Measurements from ENCODE around the gene MOSMO. TPM values are rescaled to one million over a fixed set of nuclear protein-coding genes. Genes with fewer than 3 reads are reported as not detected.

Gene MOSMO
- total RNA-seq, 1 experiment from 2014 or later, result 27.6 TPM

DNA sequence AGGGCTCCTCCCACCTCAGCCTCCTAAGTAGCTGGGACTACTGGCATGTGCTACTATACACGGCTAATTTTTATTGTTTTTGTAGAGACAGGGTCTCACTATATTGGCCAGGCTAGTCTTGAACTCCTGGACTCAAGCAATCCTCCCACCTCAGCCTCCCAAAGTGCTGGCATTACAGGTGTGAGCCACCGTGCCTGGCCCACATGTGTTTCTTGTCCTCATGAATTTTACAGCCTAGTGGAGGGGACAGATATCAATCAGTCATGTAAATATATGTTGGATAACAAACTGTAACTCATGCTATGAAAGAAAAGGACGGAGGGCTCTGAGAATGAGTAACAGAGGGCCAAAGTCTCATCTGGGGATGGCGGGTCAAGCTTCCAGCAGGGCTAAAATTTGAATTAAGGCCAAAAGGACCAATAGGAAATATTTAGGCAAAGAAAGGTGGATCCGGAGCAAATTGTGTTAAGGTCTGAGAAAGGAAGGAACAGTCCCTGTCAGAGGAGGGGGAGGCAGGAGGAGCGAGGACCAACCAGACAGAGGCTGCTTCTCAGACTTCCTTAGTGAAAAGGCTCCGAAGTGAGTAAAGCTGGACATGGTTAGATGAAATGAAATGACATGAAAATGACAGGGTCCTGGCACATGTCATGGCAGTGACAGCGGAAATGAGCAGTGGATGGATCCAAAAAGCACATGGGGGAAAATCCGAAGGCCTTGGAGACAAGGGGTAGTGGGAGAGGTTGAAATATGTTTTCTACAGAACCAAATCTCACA lies 10.8 kb upstream of the MOSMO start:
- no peaks in the 10 kb centered on the region for H3K79me2 ChIP-seq (ENCODE audit: insufficient read depth, low read length)
- peaks cover 11 to 18% of the 10 kb centered on the region in 2 experiments for H3K4me1 ChIP-seq (ENCODE audit: control insufficient read depth in 1 of 2, insufficient read depth in 2 of 2, low read length in 2 of 2)
- no peak overlapping the region for H3K4me2 ChIP-seq (ENCODE audit: low read length)
- no peaks in the 10 kb centered on the region for H3K36me3 ChIP-seq (ENCODE audit: control insufficient read depth in 1 of 2, insufficient read depth in 2 of 2, low read length in 2 of 2)
- DNase-seq (ENCODE audit: low read depth, low spot score), result no peak
- ChIA-PET CTCF (interaction anchor here (1.5 to 5.9 kb wide), 3 partner anchors 10 to 80 kb away, joined by 3 to 140 read pairs (median 4); partner anchors contain the start of gene MOSMO), RAD21 (ENCODE audit: low non-redundant PET in 1 of 2, low total read pairs in 2 of 2, uncharacterized antibody in 2 of 2, unreplicated experiment in 2 of 2) (interaction anchor here in 1 of 2 experiments (2.5 kb wide), 1 partner anchor 81 kb away, joined by 11 read pairs; no protein-coding TSS in a partner anchor), POLR2A (no interaction called here)
- ATAC-seq, result no peak
- H3K27me3 ChIP-seq (ENCODE audit: insufficient read depth, low read length), result no peaks in the 10 kb centered on the region
- no peak overlapping the region for H3K9ac ChIP-seq (ENCODE audit: low read length)
- no peak overlapping the region for H3K27ac ChIP-seq (ENCODE audit: low read depth, low read length)
- BruUV-seq (replicated peaks), result no TSS peak
- TF ChIP-seq ZFX (IDR thresholded peaks at IDR 0.05) (no peak), SRF (IDR thresholded peaks at IDR 0.05; ENCODE audit: low read depth) (no peak), FOSL1 (IDR thresholded peaks at IDR 0.05; ENCODE audit: low read depth) (no peak), YY1 (IDR thresholded peaks at IDR 0.05; ENCODE audit: extremely low read depth, insufficient replicate concordance, low read depth, low read length) (no peak), JUND (IDR thresholded peaks at IDR 0.05) (no peak), RAD21 (IDR thresholded peaks at IDR 0.05; ENCODE audit: low read depth) (no peak), ZNF274 (IDR thresholded peaks at IDR 0.05; ENCODE audit: low read depth, low read length) (no peak), EZH2phosphoT487 (IDR thresholded peaks at IDR 0.05; ENCODE audit: borderline replicate concordance) (no peak), SP1 (IDR thresholded peaks at IDR 0.05; ENCODE audit: low read depth) (no peak), CBX3 (IDR thresholded peaks at IDR 0.05; ENCODE audit: low read depth) (no peak), TCF7L2 (IDR thresholded peaks at IDR 0.05; ENCODE audit: borderline replicate concordance, extremely low read depth, insufficient read depth, insufficient read length) (no peak), POLR2A (IDR thresholded peaks at IDR 0.05; ENCODE audit: borderline replicate concordance, extremely low read depth, insufficient read depth, insufficient read length) (no peak), POLR2AphosphoS5 (IDR thresholded peaks at IDR 0.05; ENCODE audit: low read depth, low read length) (no peak)
- TF ChIP-seq, protein P1, sequence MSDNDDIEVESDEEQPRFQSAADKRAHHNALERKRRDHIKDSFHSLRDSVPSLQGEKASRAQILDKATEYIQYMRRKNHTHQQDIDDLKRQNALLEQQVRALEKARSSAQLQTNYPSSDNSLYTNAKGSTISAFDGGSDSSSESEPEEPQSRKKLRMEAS (IDR thresholded peaks at IDR 0.05), result no peak
- TF ChIP-seq, protein P2, sequence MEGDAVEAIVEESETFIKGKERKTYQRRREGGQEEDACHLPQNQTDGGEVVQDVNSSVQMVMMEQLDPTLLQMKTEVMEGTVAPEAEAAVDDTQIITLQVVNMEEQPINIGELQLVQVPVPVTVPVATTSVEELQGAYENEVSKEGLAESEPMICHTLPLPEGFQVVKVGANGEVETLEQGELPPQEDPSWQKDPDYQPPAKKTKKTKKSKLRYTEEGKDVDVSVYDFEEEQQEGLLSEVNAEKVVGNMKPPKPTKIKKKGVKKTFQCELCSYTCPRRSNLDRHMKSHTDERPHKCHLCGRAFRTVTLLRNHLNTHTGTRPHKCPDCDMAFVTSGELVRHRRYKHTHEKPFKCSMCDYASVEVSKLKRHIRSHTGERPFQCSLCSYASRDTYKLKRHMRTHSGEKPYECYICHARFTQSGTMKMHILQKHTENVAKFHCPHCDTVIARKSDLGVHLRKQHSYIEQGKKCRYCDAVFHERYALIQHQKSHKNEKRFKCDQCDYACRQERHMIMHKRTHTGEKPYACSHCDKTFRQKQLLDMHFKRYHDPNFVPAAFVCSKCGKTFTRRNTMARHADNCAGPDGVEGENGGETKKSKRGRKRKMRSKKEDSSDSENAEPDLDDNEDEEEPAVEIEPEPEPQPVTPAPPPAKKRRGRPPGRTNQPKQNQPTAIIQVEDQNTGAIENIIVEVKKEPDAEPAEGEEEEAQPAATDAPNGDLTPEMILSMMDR (IDR thresholded peaks at IDR 0.05 in 2 of 3, conservative IDR thresholded peaks at IDR 0.05 in 1 of 3; ENCODE audit: borderline replicate concordance in 1 of 3, insufficient read depth in 1 of 3, low read depth in 2 of 3, low read length in 2 of 3), result no peak
- TF ChIP-seq, protein P3, sequence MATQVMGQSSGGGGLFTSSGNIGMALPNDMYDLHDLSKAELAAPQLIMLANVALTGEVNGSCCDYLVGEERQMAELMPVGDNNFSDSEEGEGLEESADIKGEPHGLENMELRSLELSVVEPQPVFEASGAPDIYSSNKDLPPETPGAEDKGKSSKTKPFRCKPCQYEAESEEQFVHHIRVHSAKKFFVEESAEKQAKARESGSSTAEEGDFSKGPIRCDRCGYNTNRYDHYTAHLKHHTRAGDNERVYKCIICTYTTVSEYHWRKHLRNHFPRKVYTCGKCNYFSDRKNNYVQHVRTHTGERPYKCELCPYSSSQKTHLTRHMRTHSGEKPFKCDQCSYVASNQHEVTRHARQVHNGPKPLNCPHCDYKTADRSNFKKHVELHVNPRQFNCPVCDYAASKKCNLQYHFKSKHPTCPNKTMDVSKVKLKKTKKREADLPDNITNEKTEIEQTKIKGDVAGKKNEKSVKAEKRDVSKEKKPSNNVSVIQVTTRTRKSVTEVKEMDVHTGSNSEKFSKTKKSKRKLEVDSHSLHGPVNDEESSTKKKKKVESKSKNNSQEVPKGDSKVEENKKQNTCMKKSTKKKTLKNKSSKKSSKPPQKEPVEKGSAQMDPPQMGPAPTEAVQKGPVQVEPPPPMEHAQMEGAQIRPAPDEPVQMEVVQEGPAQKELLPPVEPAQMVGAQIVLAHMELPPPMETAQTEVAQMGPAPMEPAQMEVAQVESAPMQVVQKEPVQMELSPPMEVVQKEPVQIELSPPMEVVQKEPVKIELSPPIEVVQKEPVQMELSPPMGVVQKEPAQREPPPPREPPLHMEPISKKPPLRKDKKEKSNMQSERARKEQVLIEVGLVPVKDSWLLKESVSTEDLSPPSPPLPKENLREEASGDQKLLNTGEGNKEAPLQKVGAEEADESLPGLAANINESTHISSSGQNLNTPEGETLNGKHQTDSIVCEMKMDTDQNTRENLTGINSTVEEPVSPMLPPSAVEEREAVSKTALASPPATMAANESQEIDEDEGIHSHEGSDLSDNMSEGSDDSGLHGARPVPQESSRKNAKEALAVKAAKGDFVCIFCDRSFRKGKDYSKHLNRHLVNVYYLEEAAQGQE (IDR thresholded peaks at IDR 0.05; ENCODE audit: low read depth), result no peak
- TF ChIP-seq, protein P4, sequence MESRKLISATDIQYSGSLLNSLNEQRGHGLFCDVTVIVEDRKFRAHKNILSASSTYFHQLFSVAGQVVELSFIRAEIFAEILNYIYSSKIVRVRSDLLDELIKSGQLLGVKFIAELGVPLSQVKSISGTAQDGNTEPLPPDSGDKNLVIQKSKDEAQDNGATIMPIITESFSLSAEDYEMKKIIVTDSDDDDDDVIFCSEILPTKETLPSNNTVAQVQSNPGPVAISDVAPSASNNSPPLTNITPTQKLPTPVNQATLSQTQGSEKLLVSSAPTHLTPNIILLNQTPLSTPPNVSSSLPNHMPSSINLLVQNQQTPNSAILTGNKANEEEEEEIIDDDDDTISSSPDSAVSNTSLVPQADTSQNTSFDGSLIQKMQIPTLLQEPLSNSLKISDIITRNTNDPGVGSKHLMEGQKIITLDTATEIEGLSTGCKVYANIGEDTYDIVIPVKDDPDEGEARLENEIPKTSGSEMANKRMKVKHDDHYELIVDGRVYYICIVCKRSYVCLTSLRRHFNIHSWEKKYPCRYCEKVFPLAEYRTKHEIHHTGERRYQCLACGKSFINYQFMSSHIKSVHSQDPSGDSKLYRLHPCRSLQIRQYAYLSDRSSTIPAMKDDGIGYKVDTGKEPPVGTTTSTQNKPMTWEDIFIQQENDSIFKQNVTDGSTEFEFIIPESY (IDR thresholded peaks at IDR 0.05; ENCODE audit: extremely low read depth, insufficient replicate concordance, low read length), result no peak
- H3K9me2 ChIP-seq (ENCODE audit: insufficient read depth), result no peaks in the 10 kb centered on the region
- H2AFZ ChIP-seq (ENCODE audit: low read depth, low read length, poor library complexity, severe bottlenecking), result no peak overlapping the region
- intact Hi-C loops (cut with micrococcal nuclease), result no loop called here
- H4K20me1 ChIP-seq (ENCODE audit: insufficient read depth), result no peaks in the 10 kb centered on the region
- no peak overlapping the region for H3K4me3 ChIP-seq (replicated peaks in 1 of 2; ENCODE audit: low read depth in 1 of 2, low read length in 2 of 2)
- H3K9me3 ChIP-seq (ENCODE audit: control insufficient read depth in 1 of 2, insufficient read depth in 1 of 2, low read depth in 1 of 2, low read length in 2 of 2), result no peaks in the 10 kb centered on the region
